Activated CD8-positive, alpha-beta memory T cell treated with anti-CD3 and anti-CD28 coated beads for 36 hours (primary cell): ENCODE measurements around the gene UBXN10. TPM values are rescaled to one million over a fixed set of nuclear protein-coding genes. Genes with fewer than 3 reads are reported as not detected.

Source experiments
- CTCF ChIA-PET: fragments of 350-600 bp; sonication (Branson Sonifier 250); formaldehyde crosslinking; loops from one replicate; lab custom pipeline; 2021; ENCODE audit warnings: antibody characterized with exemption; lab: Charles Lee
- POLR2A ChIA-PET: fragments of 350-600 bp; sonication (Branson Sonifier 250); formaldehyde crosslinking; loops from one replicate; lab custom pipeline; 2021; ENCODE audit warnings: antibody characterized with exemption; lab: Charles Lee
- total RNA-seq, 2 experiments: library from RNA; stranded (reverse); gene quantifications; one replicate each; pipeline ENCODE4 v1.2.3, GENCODE V29; 2021

The UBXN10 gene
- total RNA-seq, 2 experiments from 2014 or later = 0.59 to 0.78 TPM

GRCh38 chr1:20192871-20193411, 7.0 kb downstream of the UBXN10 start:
- CTCF ChIA-PET = interaction anchor here (0.9 kb wide), 1 partner anchor 273 kb away, joined by 3 read pairs; no protein-coding TSS in a partner anchor
- POLR2A ChIA-PET = no interaction called here

GRCh38 chr1:20194224-20194623, 8.3 kb downstream of the UBXN10 start:
- CTCF ChIA-PET = interaction anchor here (0.8 to 1.8 kb wide), 7 partner anchors 11 to 284 kb away, joined by 3 to 5 read pairs (median 3); no protein-coding TSS in a partner anchor
- POLR2A ChIA-PET = no interaction called here

GRCh38 chr1:20194757-20195461, 9.0 kb downstream of the UBXN10 start:
- ChIA-PET POLR2A (no interaction called here), CTCF (interaction anchor here (0.7 to 2.0 kb wide), 17 partner anchors 12 to 285 kb away, joined by 3 to 8 read pairs (median 3); no protein-coding TSS in a partner anchor)

- POLR2A ChIA-PET = no interaction called here
- CTCF ChIA-PET = interaction anchor here (0.7 to 2.0 kb wide), 14 partner anchors 11 to 277 kb away, joined by 3 to 8 read pairs (median 4); no protein-coding TSS in a partner anchor
Measured at GRCh38 chr1:20195462-20195780, 9.5 kb downstream of the UBXN10 start.

GRCh38 chr1:20197329-20197791, 11.5 kb downstream of the UBXN10 start:
- ChIA-PET CTCF (no interaction called here), POLR2A (no interaction called here)

GRCh38 chr1:20198296-20198695, 12.4 kb downstream of the UBXN10 start:
- POLR2A ChIA-PET = no interaction called here
- CTCF ChIA-PET = no interaction called here

- POLR2A ChIA-PET = no interaction called here
- CTCF ChIA-PET = no interaction called here
Measured at GRCh38 chr1:20198918-20199317, 13.0 kb downstream of the UBXN10 start.

GRCh38 chr1:20199403-20199802, 13.5 kb downstream of the UBXN10 start:
- ChIA-PET CTCF (no interaction called here), POLR2A (no interaction called here)

- POLR2A ChIA-PET = no interaction called here
- CTCF ChIA-PET = no interaction called here
Measured at GRCh38 chr1:20199840-20200239, 13.9 kb downstream of the UBXN10 start.

GRCh38 chr1:20200966-20201365, 15.1 kb downstream of the UBXN10 start:
- CTCF ChIA-PET = no interaction called here
- POLR2A ChIA-PET = no interaction called here

- ChIA-PET POLR2A (no interaction called here), CTCF (no interaction called here)
Measured at GRCh38 chr1:20202166-20202565, 16.3 kb downstream of the UBXN10 start.

GRCh38 chr1:20207546-20207945, 21.6 kb downstream of the UBXN10 start:
- ChIA-PET CTCF (interaction anchor here (1.4 kb wide), 1 partner anchor 13 kb away, joined by 3 read pairs; no protein-coding TSS in a partner anchor), POLR2A (no interaction called here)

- CTCF ChIA-PET = no interaction called here
- POLR2A ChIA-PET = no interaction called here
Measured at GRCh38 chr1:20209471-20209870, 23.6 kb downstream of the UBXN10 start.

GRCh38 chr1:20210736-20211460, 25.0 kb downstream of the UBXN10 start:
- CTCF ChIA-PET = interaction anchor here (0.9 to 1.0 kb wide), 2 partner anchors 15 to 23 kb away, joined by 3 to 5 read pairs; no protein-coding TSS in a partner anchor

GRCh38 chr1:20211511-20211931, 25.6 kb downstream of the UBXN10 start:
- ChIA-PET CTCF (no interaction called here), POLR2A (no interaction called here)

More at GRCh38 chr1:20210736-20211460, 25.0 kb downstream of the UBXN10 start:
- POLR2A ChIA-PET = no interaction called here

- ChIA-PET POLR2A (no interaction called here), CTCF (interaction anchor here (0.6 to 2.2 kb wide), 32 partner anchors 11 to 501 kb away, joined by 3 to 22 read pairs (median 4); no protein-coding TSS in a partner anchor)
Measured at GRCh38 chr1:20212085-20212684, 26.3 kb downstream of the UBXN10 start.

- POLR2A ChIA-PET = no interaction called here
Measured at GRCh38 chr1:20212685-20213331, 26.9 kb downstream of the UBXN10 start.

GRCh38 chr1:20215716-20216115, 29.8 kb downstream of the UBXN10 start:
- ChIA-PET POLR2A (no interaction called here), CTCF (interaction anchor here (1.0 to 1.4 kb wide), 2 partner anchors 20 to 122 kb away, joined by 3 read pairs; no protein-coding TSS in a partner anchor)

More at GRCh38 chr1:20212685-20213331, 26.9 kb downstream of the UBXN10 start:
- CTCF ChIA-PET = interaction anchor here (0.6 to 2.2 kb wide), 45 partner anchors 8 to 713 kb away, joined by 3 to 22 read pairs (median 4); no protein-coding TSS in a partner anchor

GRCh38 chr1:20216574-20216973, 30.7 kb downstream of the UBXN10 start:
- ChIA-PET POLR2A (no interaction called here), CTCF (interaction anchor here (0.6 to 1.4 kb wide), 5 partner anchors 14 to 299 kb away, joined by 3 read pairs; no protein-coding TSS in a partner anchor)
